Upper lobe of left lung (tissue), 6 donors: Measurements from ENCODE around the gene RNF168. TPM values are rescaled to one million over a fixed set of nuclear protein-coding genes. Genes with fewer than 3 reads are reported as not detected.
A peak's percentile ranks its signal among the peaks of the same experiment; 100 is the strongest.

Source experiments
- ATAC-seq, 2 donors: fragments of 200-7000 bp; cut with Tn5 transposase; one replicate each; pipeline ENCODE4 v1.9.1; 2022; ENCODE audit warnings: mild to moderate bottlenecking in 2 of 2, moderate library complexity in 2 of 2; ENCODE audit not compliant: low FRiP score in 2 of 2
- DNase-seq, 2 donors: peaks; one replicate each; pipeline ENCODE4 v3.0.0-alpha.2; 2019 to 2020
- H3K27ac ChIP-seq, 4 donors: fragments of 200-600 bp; sonication (generic); one replicate each; pipeline ENCODE4 v1.5.1; 2016 to 2019
- H3K27me3 ChIP-seq, 4 donors: fragments of 200-600 bp; sonication (generic); one replicate each; pipeline ENCODE4 v1.5.1; 2017 to 2019
- H3K36me3 ChIP-seq, 4 donors: fragments of 200-600 bp; sonication (generic); one replicate each; pipeline ENCODE4 v1.5.1; 2016 to 2019
- H3K4me1 ChIP-seq, 4 donors: fragments of 200-600 bp; sonication (generic); one replicate each; pipeline ENCODE4 v1.5.1; 2018 to 2019
- H3K4me3 ChIP-seq, 4 donors: fragments of 200-600 bp; sonication (generic); one replicate each; pipeline ENCODE4 v1.5.1; 2017 to 2019; ENCODE audit warnings: mild to moderate bottlenecking in 2 of 4, moderate library complexity in 1 of 4
- H3K9me3 ChIP-seq, 4 donors: fragments of 200-600 bp; sonication (generic); one replicate each; pipeline ENCODE4 v1.5.1; 2018 to 2019
- CTCF ChIP-seq, 6 experiments: fragments of 450-650 bp in 4 of 6; fragments of 200-600 bp in 2 of 6; sonication (generic) in 2 of 6; IDR thresholded peaks; one replicate each; pipeline ENCODE4 v1.5.1; 2016 to 2019; ENCODE audit warnings: antibody characterized with exemption in 6 of 6
- EP300 ChIP-seq, 4 donors: sonication (generic); formaldehyde crosslinking; IDR thresholded peaks; one replicate each; pipeline ENCODE4 v1.5.1; 2017; ENCODE audit warnings: antibody characterized with exemption in 4 of 4, control low read depth in 2 of 4
- POLR2A ChIP-seq, 4 donors: fragments of 450-650 bp; IDR thresholded peaks; one replicate each; pipeline ENCODE4 v1.5.1; 2016 to 2017; ENCODE audit warnings: antibody characterized with exemption in 4 of 4, mild to moderate bottlenecking in 2 of 4
- POLR2AphosphoS5 ChIP-seq, 2 donors: sonication (generic); formaldehyde crosslinking; IDR thresholded peaks; one replicate each; pipeline ENCODE4 v1.5.1; 2017; ENCODE audit warnings: antibody characterized with exemption in 2 of 2
- WGBS, 2 donors: methylation state at CpG; one replicate each; pipeline ENCODE4 v1.1.5; 2017 to 2018; 5-methylcytosine and 5-hydroxymethylcytosine counted together
- total RNA-seq, 6 donors: library from RNA; depleted of rRNA in 4 of 6; stranded (reverse); fragments of >200 nt in 4 of 6; gene quantifications; one replicate each; pipeline versions ENCODE4 v1.1.0 to v1.2.1, GENCODE V29; 2016 to 2021
- donor health status: DM: no; HTN: no; CAD: no; lungs with moderate emphysema.
- donor health status: DM: no; HTN: yes; CAD: no; lungs with severe emphysema.

The RNF168 gene
- total RNA-seq, 6 donors from 2014 or later: 22.2 to 33.5 (median 26.6) TPM

- H3K4me1 ChIP-seq: peaks cover 0 to 8% (median 3%) of the 10 kb centered on the region in 4 donors
- DNase-seq: no peak
Measured at GRCh38 chr3:196533260-196533681, 29.7 kb upstream of the RNF168 start.

GRCh38 chr3:196531418-196531817, 27.9 kb upstream of the RNF168 start:
- no peak overlapping the region for H3K4me3 ChIP-seq
- H3K27ac ChIP-seq: no peak overlapping the region
- TF ChIP-seq CTCF (IDR thresholded peaks at IDR 0.05) (no peak), POLR2A (IDR thresholded peaks at IDR 0.05) (no peak), EP300 (IDR thresholded peaks at IDR 0.05) (no peak), POLR2AphosphoS5 (IDR thresholded peaks at IDR 0.05) (no peak)
- H3K4me1 ChIP-seq: peaks cover 0 to 8% (median 3%) of the 10 kb centered on the region in 4 donors
- H3K27me3 ChIP-seq: no peaks in the 10 kb centered on the region
- H3K9me3 ChIP-seq: no peaks in the 10 kb centered on the region
- WGBS, 2 donors: 70 to 72% methylated on average over 4 of the region's 4 CpGs
- H3K36me3 ChIP-seq: no peaks in the 10 kb centered on the region
- ATAC-seq (no peak), DNase-seq (no peak)

More at GRCh38 chr3:196533260-196533681, 29.7 kb upstream of the RNF168 start:
- ATAC-seq: no peak
- Histone ChIP-seq H3K4me3 (no peak overlapping the region), H3K27ac (no peak overlapping the region), H3K27me3 (no peaks in the 10 kb centered on the region), H3K9me3 (no peaks in the 10 kb centered on the region), H3K36me3 (no peaks in the 10 kb centered on the region)
- WGBS, 2 donors: 37 to 43% methylated on average over 14 of the region's 14 CpGs
- TF ChIP-seq POLR2AphosphoS5 (IDR thresholded peaks at IDR 0.05) (no peak), EP300 (IDR thresholded peaks at IDR 0.05) (no peak), POLR2A (IDR thresholded peaks at IDR 0.05) (no peak), CTCF (IDR thresholded peaks at IDR 0.05) (no peak)

- 12 to 19% methylated on average over 12 to 14 of the region's 52 CpGs for WGBS, 2 donors
- Histone ChIP-seq H3K4me1 (peaks cover 0 to 8% (median 3%) of the 10 kb centered on the region in 4 donors), H3K27me3 (no peaks in the 10 kb centered on the region), H3K36me3 (no peaks in the 10 kb centered on the region), H3K27ac (peak overlapping the region in 1 of 4 donors; percentile 70), H3K4me3 (peak overlapping the region in 3 of 4 donors; percentile 32 to 47 (median 42)), H3K9me3 (no peaks in the 10 kb centered on the region)
- ATAC-seq: peak; percentile 88 to 98
- TF ChIP-seq POLR2AphosphoS5 (IDR thresholded peaks at IDR 0.05) (no peak), POLR2A (IDR thresholded peaks at IDR 0.05) (peak in 1 of 4 donors; percentile 8), CTCF (IDR thresholded peaks at IDR 0.05) (peak; percentile 64 to 91 (median 84))
- DNase-seq: peak; percentile 86 to 97
Measured at GRCh38 chr3:196528639-196529233, 25.2 kb upstream of the RNF168 start.

- 82 to 84% methylated on average over 4 of the region's 4 CpGs for WGBS, 2 donors
- no peaks in the 10 kb centered on the region for H3K27me3 ChIP-seq
- peaks cover 8 to 20% (median 16%) of the 10 kb centered on the region in 4 donors for H3K9me3 ChIP-seq
- H3K27ac ChIP-seq: no peak overlapping the region
- no peak overlapping the region for H3K4me3 ChIP-seq
- no peak for TF ChIP-seq EP300 (IDR thresholded peaks at IDR 0.05)
- TF ChIP-seq CTCF (IDR thresholded peaks at IDR 0.05): no peak
- no peak for TF ChIP-seq POLR2AphosphoS5 (IDR thresholded peaks at IDR 0.05)
- TF ChIP-seq POLR2A (IDR thresholded peaks at IDR 0.05): no peak
- DNase-seq: no peak
- H3K36me3 ChIP-seq: no peaks in the 10 kb centered on the region
- H3K4me1 ChIP-seq: peaks cover 0 to 8% (median 3%) of the 10 kb centered on the region in 4 donors
- no peak for ATAC-seq
Measured at GRCh38 chr3:196525141-196525540, 21.6 kb upstream of the RNF168 start.

- Histone ChIP-seq H3K36me3 (no peaks in the 10 kb centered on the region), H3K4me3 (no peak overlapping the region), H3K4me1 (peaks cover 0 to 8% (median 3%) of the 10 kb centered on the region in 4 donors), H3K9me3 (peaks cover 14 to 26% (median 22%) of the 10 kb centered on the region in 4 donors), H3K27ac (no peak overlapping the region), H3K27me3 (no peaks in the 10 kb centered on the region)
- DNase-seq (no peak), ATAC-seq (no peak)
- TF ChIP-seq POLR2AphosphoS5 (IDR thresholded peaks at IDR 0.05) (no peak), EP300 (IDR thresholded peaks at IDR 0.05) (no peak), POLR2A (IDR thresholded peaks at IDR 0.05) (no peak), CTCF (IDR thresholded peaks at IDR 0.05) (no peak)
- 61 to 78% methylated on average over 3 to 5 of the region's 5 CpGs for WGBS, 2 donors
Measured at GRCh38 chr3:196524527-196524926, 21.0 kb upstream of the RNF168 start.
